Chondrocyte (in vitro differentiated cells): Measurements from ENCODE around the gene TIPARP. TPM values are rescaled to one million over a fixed set of nuclear protein-coding genes. Genes with fewer than 3 reads are reported as not detected.
A peak's percentile ranks its signal among the peaks of the same experiment; 100 is the strongest.

Experiments
- DNase-seq: peaks from one replicate; pipeline ENCODE4 v3.0.0; 2021; ENCODE audit warnings: mixed read lengths, low spot score
- H3K27ac Mint-ChIP-seq: one replicate; pipeline ENCODE4 v1.8.0; 2021; ENCODE audit warnings: mild to moderate bottlenecking, moderate library complexity, mixed read lengths; ENCODE audit not compliant: unreplicated experiment
- H3K27me3 Mint-ChIP-seq: 2 replicates; pipeline ENCODE4 v1.8.0; 2021; ENCODE audit warnings: low read depth, mixed read lengths
- H3K36me3 Mint-ChIP-seq: 2 replicates; pipeline ENCODE4 v1.8.0; 2021; ENCODE audit warnings: low read depth, mixed read lengths
- H3K4me1 Mint-ChIP-seq: 2 replicates; pipeline ENCODE4 v1.8.0; 2021; ENCODE audit warnings: low read depth, mild to moderate bottlenecking, mixed read lengths
- H3K4me3 Mint-ChIP-seq: one replicate; pipeline ENCODE4 v1.8.0; 2021; ENCODE audit warnings: mild to moderate bottlenecking, moderate library complexity, mixed read lengths; ENCODE audit not compliant: unreplicated experiment
- H3K9me3 Mint-ChIP-seq: 2 replicates; pipeline ENCODE4 v1.8.0; 2021; ENCODE audit warnings: low read depth, mixed read lengths
- total RNA-seq: library from RNA; stranded (reverse); gene quantifications from 3 replicates; pipeline ENCODE4 v1.2.1, GENCODE V29; 2021
- TF ChIP-seq, protein P1 (sequence below): fragments of 200-600 bp; sonication (generic); IDR thresholded peaks from 2 replicates; pipeline ENCODE4 v1.5.0; 2021; ENCODE audit warnings: antibody characterized with exemption, mild to moderate bottlenecking, moderate library complexity

TIPARP gene
- total RNA-seq, 1 donor from 2014 or later: 65.3 TPM

DNA sequence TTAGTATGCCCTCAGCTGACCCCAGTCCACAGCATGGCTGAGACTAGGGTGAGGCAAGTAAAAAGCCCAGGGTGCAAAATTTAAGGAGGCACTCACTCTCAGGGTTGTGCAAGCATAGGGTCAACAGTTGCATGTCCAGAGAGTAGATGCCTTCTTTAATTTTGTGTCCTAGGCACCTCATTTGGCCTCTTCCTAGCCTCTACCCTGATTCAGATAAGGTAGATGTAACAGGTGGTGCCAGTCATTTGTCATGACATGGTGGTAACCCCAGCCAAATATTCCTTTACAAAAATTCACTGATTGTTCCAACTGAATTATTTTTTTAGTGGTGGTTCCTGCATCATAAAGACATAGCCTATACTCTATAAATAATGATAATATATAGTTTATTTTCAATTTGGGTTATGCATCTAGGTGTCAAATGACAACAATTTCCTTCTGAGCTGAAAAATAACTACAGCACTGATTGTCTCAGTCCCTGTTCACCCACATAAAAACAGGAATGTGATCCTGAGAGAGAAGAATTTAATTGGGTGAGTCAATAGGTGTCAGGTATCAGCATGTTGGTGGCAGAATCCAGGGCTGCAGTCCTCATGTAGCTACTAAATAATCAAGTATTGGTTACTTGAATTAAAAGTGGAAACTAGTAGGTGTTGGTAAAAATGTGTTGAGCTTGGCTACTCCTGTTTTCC is 44.2 kb upstream of the TIPARP start:
- no peaks in the 10 kb centered on the region for H3K27me3 Mint-ChIP-seq
- no peaks in the 10 kb centered on the region for H3K9me3 Mint-ChIP-seq
- DNase-seq: no peak
- no peak overlapping the region for H3K4me3 Mint-ChIP-seq
- no peaks in the 10 kb centered on the region for H3K36me3 Mint-ChIP-seq
- TF ChIP-seq, protein P1, sequence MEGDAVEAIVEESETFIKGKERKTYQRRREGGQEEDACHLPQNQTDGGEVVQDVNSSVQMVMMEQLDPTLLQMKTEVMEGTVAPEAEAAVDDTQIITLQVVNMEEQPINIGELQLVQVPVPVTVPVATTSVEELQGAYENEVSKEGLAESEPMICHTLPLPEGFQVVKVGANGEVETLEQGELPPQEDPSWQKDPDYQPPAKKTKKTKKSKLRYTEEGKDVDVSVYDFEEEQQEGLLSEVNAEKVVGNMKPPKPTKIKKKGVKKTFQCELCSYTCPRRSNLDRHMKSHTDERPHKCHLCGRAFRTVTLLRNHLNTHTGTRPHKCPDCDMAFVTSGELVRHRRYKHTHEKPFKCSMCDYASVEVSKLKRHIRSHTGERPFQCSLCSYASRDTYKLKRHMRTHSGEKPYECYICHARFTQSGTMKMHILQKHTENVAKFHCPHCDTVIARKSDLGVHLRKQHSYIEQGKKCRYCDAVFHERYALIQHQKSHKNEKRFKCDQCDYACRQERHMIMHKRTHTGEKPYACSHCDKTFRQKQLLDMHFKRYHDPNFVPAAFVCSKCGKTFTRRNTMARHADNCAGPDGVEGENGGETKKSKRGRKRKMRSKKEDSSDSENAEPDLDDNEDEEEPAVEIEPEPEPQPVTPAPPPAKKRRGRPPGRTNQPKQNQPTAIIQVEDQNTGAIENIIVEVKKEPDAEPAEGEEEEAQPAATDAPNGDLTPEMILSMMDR: no peak
- H3K4me1 Mint-ChIP-seq: peaks cover 32% of the 10 kb centered on the region
- H3K27ac Mint-ChIP-seq: no peak overlapping the region

DNA sequence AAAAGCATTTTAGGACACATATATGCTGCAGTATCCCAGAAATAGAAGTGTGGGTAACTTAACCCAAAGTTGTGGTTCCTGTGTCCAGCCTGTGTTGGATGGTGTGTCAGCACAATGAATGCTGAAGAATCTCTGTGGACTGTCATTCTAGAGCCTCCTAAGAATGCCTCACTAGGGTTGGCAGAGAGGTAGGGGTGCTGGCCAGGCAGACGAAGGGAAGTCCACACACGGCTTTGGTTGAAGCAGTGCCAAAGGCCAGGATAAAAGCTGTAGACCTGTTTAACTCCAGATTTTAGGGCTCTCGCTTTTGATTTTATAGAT is 43.7 kb upstream of the TIPARP start:
- Mint-ChIP-seq H3K4me1 (peaks cover 32% of the 10 kb centered on the region), H3K4me3 (no peak overlapping the region), H3K36me3 (no peaks in the 10 kb centered on the region), H3K27me3 (no peaks in the 10 kb centered on the region), H3K9me3 (no peaks in the 10 kb centered on the region), H3K27ac (peak overlapping the region; percentile 27)
- no peak for DNase-seq
- TF ChIP-seq, protein P1: no peak

- TF ChIP-seq, protein P1: no peak
- Mint-ChIP-seq H3K27me3 (no peaks in the 10 kb centered on the region), H3K36me3 (no peaks in the 10 kb centered on the region), H3K4me3 (no peak overlapping the region), H3K4me1 (peaks cover 32% of the 10 kb centered on the region), H3K27ac (no peak overlapping the region), H3K9me3 (no peaks in the 10 kb centered on the region)
- no peak for DNase-seq
These were observed 43.1 kb upstream of the TIPARP start for GRCh38 chr3:156631323-156631722.

- no peaks in the 10 kb centered on the region for H3K36me3 Mint-ChIP-seq
- DNase-seq: no peak
- TF ChIP-seq, protein P1: no peak
- no peaks in the 10 kb centered on the region for H3K9me3 Mint-ChIP-seq
- H3K27me3 Mint-ChIP-seq: no peaks in the 10 kb centered on the region
- no peak overlapping the region for H3K4me3 Mint-ChIP-seq
- H3K4me1 Mint-ChIP-seq: peaks cover 30% of the 10 kb centered on the region
- H3K27ac Mint-ChIP-seq: no peak overlapping the region
These were observed 41.8 kb upstream of the TIPARP start for GRCh38 chr3:156632601-156633000.

GRCh38 chr3:156633335-156633734 is 41.1 kb upstream of the TIPARP start:
- H3K4me1 Mint-ChIP-seq: peaks cover 23% of the 10 kb centered on the region
- H3K36me3 Mint-ChIP-seq: no peaks in the 10 kb centered on the region
- H3K27ac Mint-ChIP-seq: no peak overlapping the region
- H3K9me3 Mint-ChIP-seq: no peaks in the 10 kb centered on the region
- TF ChIP-seq, protein P1: no peak
- H3K27me3 Mint-ChIP-seq: no peaks in the 10 kb centered on the region
- no peak for DNase-seq
- no peak overlapping the region for H3K4me3 Mint-ChIP-seq
